NCI-H2196 (cell line): Measurements from ENCODE around the gene CADPS.

Source experiments
- DNase-seq: peaks from one replicate; lab custom pipeline; 2025; ENCODE audit not compliant: unreplicated experiment; lab: John Stamatoyannopoulos, UW

The CADPS gene

DNA sequence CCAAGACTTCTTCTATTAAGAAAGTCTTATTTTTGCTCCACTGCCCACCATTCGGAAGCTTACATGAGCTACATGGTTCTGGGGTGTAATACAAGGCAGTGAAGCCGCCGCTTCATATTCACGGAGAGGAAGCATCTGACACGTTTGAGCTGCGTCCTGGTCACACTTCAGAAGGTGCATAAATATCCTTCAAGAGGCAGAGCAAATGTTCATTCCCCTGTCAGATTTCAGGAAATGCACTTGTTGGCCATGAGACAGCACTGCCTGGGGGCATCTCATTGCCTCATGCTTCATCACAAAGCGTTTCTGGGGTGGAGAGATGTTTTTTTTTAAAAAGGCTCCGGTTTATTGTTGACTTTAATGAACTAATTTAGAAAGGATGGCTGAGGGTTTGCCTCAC lies 119.9 kb downstream of the CADPS start:
- DNase-seq = no peak

GRCh38 chr3:62749657-62750056 lies 125.6 kb downstream of the CADPS start:
- DNase-seq = no peak

GRCh38 chr3:62749130-62749529 lies 126.1 kb downstream of the CADPS start:
- DNase-seq = no peak

DNA sequence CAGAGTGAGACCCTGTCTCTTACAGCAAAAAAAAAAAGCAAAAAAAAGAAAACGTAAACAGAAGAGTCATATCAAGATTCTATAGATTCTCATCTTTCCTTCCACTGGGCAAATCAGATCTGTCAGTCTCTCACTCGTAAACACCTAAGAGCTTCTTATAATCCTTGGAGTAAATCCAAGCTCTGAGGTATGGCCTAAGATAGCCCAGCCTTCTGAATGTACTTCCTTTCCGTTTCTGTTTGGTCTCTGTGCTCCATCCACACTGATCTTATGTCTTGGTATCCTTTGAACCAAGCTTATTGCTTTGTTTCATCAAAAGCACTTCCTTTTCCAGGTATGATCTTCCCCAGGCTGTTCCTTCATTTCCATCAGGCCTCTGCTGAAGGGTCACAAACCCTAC lies 137.8 kb downstream of the CADPS start:
- no peak for DNase-seq

GRCh38 chr3:62735510-62735909 lies 139.7 kb downstream of the CADPS start:
- no peak for DNase-seq

- DNase-seq = no peak
These were observed 142.9 kb downstream of the CADPS start for GRCh38 chr3:62732183-62732904.

- DNase-seq = no peak
These were observed 147.2 kb downstream of the CADPS start for GRCh38 chr3:62727981-62728380.

DNA sequence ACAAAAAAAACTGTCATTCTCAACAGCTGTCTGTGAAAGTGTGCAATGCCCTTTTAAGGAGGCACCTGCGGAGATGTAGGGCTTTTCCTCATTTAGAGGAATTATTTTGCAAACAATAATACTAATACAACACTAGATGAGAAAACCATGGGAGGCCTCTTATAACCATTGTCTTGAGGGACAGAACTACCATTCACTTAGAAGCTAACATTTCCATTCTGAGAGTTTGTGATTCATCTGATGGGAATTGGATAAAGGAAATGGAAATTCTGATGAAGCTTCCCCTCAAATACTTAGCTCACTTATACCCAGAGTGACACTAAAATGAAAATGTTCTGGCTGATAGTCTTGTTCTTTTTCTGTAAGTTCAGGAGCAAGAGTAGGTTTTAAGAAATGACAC lies 147.7 kb downstream of the CADPS start:
- no peak for DNase-seq

GRCh38 chr3:62724503-62724902 lies 150.7 kb downstream of the CADPS start:
- DNase-seq = no peak

GRCh38 chr3:62723914-62724217 lies 151.3 kb downstream of the CADPS start:
- no peak for DNase-seq

DNA sequence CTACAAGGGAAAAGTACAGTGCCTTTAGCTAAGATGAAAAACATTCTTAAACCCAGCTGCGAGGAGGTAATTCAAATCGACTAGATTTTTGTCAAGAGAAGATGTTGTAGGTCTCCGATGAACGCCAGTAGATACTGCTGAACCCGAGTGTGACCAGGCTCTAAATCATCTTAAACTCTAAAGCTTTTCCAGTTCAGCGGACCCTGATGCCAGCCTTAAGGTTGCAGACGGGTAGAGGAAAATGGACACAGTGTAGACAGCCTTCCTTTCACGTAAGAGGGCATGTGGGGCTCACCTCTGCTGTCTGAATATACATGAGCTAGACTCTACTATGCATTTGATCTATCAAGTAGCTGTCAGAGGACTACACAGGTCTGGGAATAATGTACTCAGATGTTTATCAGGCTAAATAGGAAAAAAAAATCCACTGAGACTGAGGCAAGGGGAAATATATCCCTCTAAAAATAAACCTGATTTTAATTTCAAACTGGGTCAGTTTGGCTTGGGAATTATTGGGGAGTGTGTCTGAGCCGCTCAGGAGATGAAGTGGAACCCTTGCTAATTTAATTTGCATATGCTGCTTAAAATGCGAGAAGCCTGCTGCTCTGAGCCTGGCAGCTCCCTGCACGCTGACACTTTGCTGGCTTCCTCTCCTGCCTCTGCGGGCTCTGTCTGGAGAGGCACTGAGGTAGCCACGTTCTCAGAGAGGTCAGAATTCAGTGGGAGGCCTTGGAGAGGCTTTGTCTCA lies 151.9 kb downstream of the CADPS start:
- no peak for DNase-seq

DNA sequence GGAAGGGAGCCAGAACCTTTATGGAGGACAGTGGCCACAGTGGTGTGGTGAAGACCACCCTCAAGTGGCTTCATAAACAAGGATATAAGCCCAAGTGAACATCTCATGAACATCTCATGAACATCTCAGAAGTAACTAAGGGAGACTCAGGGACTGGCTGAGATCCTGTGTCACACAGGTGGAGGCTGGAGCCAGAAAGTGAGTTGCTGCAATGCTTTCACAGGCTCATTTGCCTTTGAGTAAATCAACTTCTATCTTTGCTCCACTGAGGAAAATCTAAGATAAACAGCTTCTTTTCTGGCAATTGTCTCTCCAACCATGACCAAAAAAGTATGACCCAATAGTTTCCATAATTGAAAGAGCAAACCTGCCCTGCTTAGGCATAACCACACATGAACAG lies 152.9 kb downstream of the CADPS start:
- DNase-seq = no peak

DNA sequence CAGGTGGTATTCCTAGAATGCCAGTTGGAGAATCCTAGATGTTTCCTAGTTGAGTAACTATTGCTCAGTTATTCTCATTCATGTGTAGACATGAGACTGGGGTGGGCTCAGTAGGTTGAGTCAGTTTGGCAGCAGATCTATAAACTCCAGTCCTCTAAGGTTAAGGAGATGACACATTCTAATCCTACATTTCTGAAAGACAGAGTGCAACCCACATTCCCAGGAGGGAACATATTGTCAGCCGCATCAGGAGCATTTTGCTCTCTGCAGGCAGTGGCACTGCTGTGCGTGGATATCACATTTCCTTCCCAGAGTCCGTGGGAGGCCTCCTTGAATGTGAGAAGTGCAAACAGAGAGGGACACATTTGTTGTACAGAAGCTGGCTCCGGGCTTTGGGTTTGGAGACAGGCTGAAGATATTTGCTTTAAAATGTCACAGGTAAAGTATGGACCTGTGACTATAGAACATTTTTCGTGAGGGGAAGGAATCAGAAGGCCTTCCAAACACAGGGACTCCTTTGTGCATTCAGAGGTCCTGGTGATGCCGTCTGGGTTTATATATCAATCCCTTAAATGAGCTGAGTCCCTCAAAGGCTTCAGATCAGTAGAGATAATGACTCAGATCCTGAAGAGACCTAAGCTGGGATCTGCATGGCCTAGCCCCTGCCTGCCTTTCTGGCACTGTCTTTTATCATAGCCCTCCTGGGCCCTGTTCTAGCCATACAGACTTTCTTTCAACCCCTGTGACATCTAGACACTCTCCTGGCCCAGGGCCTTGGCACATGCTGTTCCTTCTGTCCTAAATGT lies 156.5 kb downstream of the CADPS start:
- DNase-seq = no peak

- no peak for DNase-seq
These were observed 157.2 kb downstream of the CADPS start for GRCh38 chr3:62718011-62718410.

DNA sequence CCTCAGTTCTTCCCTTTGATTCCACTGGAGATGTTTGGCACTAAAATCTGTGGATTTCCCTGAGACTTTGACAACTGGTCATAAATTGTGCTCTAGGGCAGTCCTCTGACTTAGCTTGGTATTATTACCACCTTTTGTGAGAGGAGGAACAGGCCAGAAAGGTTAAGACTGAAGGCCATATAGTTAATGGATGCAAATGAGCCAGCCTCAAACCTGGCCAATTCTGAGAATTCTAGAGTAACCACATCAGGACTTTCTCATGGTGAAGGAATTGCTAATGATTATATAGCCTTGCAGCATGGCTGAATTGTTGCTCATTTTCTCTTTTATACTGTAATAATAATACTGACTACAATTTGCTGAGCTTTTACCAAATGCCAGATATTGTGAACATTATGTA lies 162.5 kb downstream of the CADPS start:
- no peak for DNase-seq

DNA sequence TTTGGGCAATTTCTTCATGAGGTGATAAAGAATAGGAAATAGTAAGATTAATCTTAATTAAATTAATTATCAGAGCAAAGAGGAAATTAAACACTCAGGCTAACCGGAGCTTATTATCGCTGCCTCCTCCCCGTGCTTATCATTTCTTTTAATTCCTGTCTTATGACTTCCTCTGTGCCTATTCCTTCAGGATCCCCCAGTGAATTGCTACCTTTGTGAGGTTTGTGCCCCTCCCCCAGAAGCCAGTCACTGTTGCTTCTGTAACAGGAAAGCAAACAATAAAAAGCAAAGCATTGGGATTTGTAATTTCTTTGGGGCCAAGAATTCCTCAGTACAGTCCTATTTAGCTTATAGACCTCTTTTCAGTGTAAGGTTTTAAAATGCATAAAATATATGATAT lies 164.5 kb downstream of the CADPS start:
- no peak for DNase-seq

DNA sequence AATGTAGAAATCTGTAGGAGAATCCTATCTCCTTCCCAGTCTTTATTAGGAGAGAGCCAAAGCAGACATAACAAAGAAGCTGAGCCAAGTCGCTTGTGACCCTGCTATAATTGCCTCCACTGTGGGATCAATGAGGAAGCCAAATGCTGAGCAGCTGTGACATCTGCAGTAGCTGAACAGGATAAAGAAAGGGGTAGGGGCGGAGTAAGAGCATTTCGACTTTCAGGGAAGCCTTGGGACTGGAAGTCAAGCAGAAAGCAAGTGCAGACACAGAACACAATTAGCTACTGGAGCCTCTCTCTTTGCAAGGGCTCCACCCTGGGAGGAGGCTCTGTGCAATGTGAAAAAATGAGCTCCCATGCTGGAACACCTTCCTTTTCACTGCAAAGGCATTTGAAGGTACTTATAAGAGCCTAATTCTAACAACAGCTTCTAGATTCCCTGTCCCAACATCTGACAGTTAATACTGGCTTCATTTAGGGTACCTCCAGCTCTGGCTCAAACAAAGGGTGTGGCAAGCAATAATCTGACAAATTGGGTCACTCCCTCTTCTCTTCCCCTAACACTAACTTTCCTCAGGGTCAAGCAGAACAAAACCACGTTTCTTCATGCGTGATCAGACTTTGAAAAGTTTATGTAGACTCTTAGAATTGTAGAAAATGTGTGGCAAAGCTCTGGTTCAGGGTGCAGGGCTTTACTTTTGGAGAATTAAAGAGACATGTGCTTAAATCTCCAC lies 166.4 kb downstream of the CADPS start:
- DNase-seq = no peak

DNA sequence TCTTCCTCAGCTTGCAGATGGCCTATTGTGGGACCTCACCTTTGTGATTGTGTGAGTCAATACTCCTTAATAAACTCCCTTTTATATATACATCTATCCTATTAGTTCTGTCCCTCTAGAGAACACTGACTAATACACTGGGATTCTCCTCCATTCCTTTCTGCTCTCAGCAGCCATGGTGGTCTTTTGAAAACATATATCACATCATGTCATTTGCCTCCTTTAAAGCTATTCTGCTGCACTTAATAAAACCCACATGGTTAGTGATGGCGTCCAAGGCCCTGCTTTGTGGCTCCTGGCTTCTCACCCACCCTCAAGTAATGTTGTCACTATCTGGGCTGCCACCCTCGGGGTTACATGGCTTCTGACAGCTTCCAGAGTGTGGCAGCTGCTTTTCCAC lies 169.5 kb downstream of the CADPS start:
- DNase-seq = no peak

DNA sequence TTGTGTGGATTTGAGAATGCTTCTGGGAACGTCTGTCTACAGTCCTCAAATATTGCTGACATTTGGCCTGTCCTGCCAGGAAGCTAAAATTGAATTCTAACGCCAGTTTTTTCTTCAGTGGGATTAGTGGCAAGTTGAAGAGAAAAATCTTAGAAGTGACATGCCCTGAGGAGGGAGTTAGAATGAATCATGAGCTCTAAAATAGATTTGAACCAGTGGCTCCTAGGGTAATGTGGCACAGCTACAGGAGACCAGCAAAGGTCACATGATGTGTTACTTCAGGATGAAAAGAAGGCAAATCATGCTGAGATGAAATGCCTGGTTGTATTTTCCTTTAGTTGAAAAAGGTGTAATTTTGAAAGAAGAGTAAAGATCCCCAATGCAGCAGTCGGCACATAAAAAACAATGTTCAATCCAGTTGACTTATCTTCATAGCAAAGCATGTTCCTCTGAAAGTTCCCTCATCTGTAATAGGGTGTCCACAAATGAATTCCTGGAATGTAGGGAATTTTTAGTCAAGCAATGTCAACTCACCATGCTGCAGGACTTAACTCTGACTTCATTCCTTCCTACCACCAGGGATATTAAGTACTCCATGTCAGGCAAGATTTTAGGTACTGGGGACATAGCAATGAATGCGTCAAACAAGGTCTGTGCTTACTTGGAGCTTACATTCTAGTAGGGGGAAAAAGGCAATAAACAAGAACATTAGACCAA lies 171.6 kb downstream of the CADPS start:
- DNase-seq = no peak

GRCh38 chr3:62700357-62700756 lies 174.9 kb downstream of the CADPS start:
- no peak for DNase-seq

DNA sequence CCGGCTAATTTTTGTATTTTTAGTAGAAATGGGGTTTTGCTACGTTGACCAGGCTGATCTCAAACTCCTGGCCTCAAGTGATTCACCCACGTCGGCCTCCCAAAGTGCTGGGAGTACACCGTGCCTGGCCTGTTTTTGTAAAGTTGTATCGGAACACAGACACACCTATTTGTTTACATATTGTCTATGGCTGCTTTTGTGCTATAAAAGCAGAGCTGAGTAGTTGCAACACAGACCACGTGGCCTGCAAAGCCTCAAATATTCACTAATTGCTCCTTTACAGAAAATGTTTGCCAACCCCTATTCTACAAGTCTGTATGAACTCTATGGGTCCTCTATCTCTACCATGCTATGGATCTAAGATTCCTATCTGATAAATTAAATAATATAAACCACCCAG lies 175.5 kb downstream of the CADPS start:
- no peak for DNase-seq
